ENCODE data around the gene THEM5.

The THEM5 gene

GRCh38 chr1:151851886-151852285 lies 1.6 kb downstream of the THEM5 start:
- TF ChIP-seq CTCF (conservative IDR thresholded peaks at IDR 0.05; ENCODE audit: low read depth, low read length): no peak
- no peaks in the 10 kb centered on the region; the same call in 1 of the 2 replicates for H3K27me3 ChIP-seq (ENCODE audit: insufficient read depth, low read depth)
- no peak overlapping the region for H3K27ac ChIP-seq
- H3K36me3 ChIP-seq (ENCODE audit: insufficient read depth): no peaks in the 10 kb centered on the region
- H3K9ac ChIP-seq: no peak overlapping the region
- H3K79me2 ChIP-seq (ENCODE audit: insufficient read depth, low read depth): no peaks in the 10 kb centered on the region
- H4K20me1 ChIP-seq (ENCODE audit: insufficient read depth): no peaks in the 10 kb centered on the region
- no peaks in the 10 kb centered on the region for H3K4me1 ChIP-seq (ENCODE audit: low read depth, poor library complexity, severe bottlenecking)
- H3K4me3 ChIP-seq (IDR thresholded peaks at IDR 0.05; ENCODE audit: insufficient read depth, low read depth, low read length): no peak overlapping the region
- no peak overlapping the region for H2AFZ ChIP-seq (ENCODE audit: low read depth)
- no peak overlapping the region for H3K4me2 ChIP-seq

GRCh38 chr1:151849871-151850270 lies 3.6 kb downstream of the THEM5 start:
- no peak for TF ChIP-seq CTCF (conservative IDR thresholded peaks at IDR 0.05; ENCODE audit: low read depth, low read length)
- Histone ChIP-seq H3K9ac (no peak overlapping the region), H3K27ac (no peak overlapping the region), H3K79me2 (ENCODE audit: insufficient read depth, low read depth) (no peaks in the 10 kb centered on the region), H2AFZ (ENCODE audit: low read depth) (no peak overlapping the region), H3K4me3 (IDR thresholded peaks at IDR 0.05; ENCODE audit: insufficient read depth, low read depth, low read length) (no peak overlapping the region), H3K4me1 (ENCODE audit: low read depth, poor library complexity, severe bottlenecking) (no peaks in the 10 kb centered on the region), H3K36me3 (ENCODE audit: insufficient read depth) (no peaks in the 10 kb centered on the region), H3K4me2 (no peak overlapping the region), H3K27me3 (ENCODE audit: insufficient read depth, low read depth) (no peaks in the 10 kb centered on the region; the same call in 1 of the 2 replicates), H4K20me1 (ENCODE audit: insufficient read depth) (no peaks in the 10 kb centered on the region)

- Histone ChIP-seq H3K27ac (no peak overlapping the region), H2AFZ (ENCODE audit: low read depth) (no peak overlapping the region), H3K79me2 (ENCODE audit: insufficient read depth, low read depth) (no peaks in the 10 kb centered on the region), H3K9ac (no peak overlapping the region), H3K4me3 (IDR thresholded peaks at IDR 0.05; ENCODE audit: insufficient read depth, low read depth, low read length) (no peak overlapping the region), H3K4me1 (ENCODE audit: low read depth, poor library complexity, severe bottlenecking) (no peaks in the 10 kb centered on the region), H3K36me3 (ENCODE audit: insufficient read depth) (no peaks in the 10 kb centered on the region), H4K20me1 (ENCODE audit: insufficient read depth) (no peaks in the 10 kb centered on the region), H3K27me3 (ENCODE audit: insufficient read depth, low read depth) (no peaks in the 10 kb centered on the region; the same call in 1 of the 2 replicates), H3K4me2 (no peak overlapping the region)
- no peak for TF ChIP-seq CTCF (conservative IDR thresholded peaks at IDR 0.05; ENCODE audit: low read depth, low read length)
Measured at GRCh38 chr1:151849126-151849525, 4.4 kb downstream of the THEM5 start.

GRCh38 chr1:151847867-151848596 lies 5.5 kb downstream of the THEM5 start:
- no peak overlapping the region for H3K4me2 ChIP-seq
- H2AFZ ChIP-seq (ENCODE audit: low read depth): no peak overlapping the region
- H3K9ac ChIP-seq: no peak overlapping the region
- H3K27ac ChIP-seq: no peak overlapping the region
- H4K20me1 ChIP-seq (ENCODE audit: insufficient read depth): no peaks in the 10 kb centered on the region
- no peaks in the 10 kb centered on the region for H3K79me2 ChIP-seq (ENCODE audit: insufficient read depth, low read depth)
- no peaks in the 10 kb centered on the region; the same call in 1 of the 2 replicates for H3K27me3 ChIP-seq (ENCODE audit: insufficient read depth, low read depth)
- no peak for TF ChIP-seq CTCF (conservative IDR thresholded peaks at IDR 0.05; ENCODE audit: low read depth, low read length)
- H3K4me3 ChIP-seq (IDR thresholded peaks at IDR 0.05; ENCODE audit: insufficient read depth, low read depth, low read length): no peak overlapping the region
- H3K36me3 ChIP-seq (ENCODE audit: insufficient read depth): no peaks in the 10 kb centered on the region
- no peaks in the 10 kb centered on the region for H3K4me1 ChIP-seq (ENCODE audit: low read depth, poor library complexity, severe bottlenecking)
